HG02763 (cell line): Measurements from ENCODE around the gene SDHAF4.
"Not testable (repeated sequence)": the region's sequence is repeated elsewhere in the genome, so short reads cannot be mapped to it uniquely, and the experiment has no call there.

ENCODE experiments used
- ATAC-seq: cut with Tn5 transposase; IDR thresholded peaks from one replicate; pipeline ENCODE4 v1.9.1; 2021; ENCODE audit warnings: mild to moderate bottlenecking, moderate library complexity; ENCODE audit not compliant: unreplicated experiment

Gene SDHAF4

GRCh38 chr6:70566751-70567382 is at the start of gene SDHAF4:
Gene SDHAF4, plus strand, starts transcription at chr6:70566930. Its CDS starts 11 bp downstream, at chr6:70566941.
- peak; percentile 99 for ATAC-seq

GRCh38 chr6:70518723-70519122 is 48.0 kb upstream of the SDHAF4 start:
- ATAC-seq: no peak

GRCh38 chr6:70520575-70520974 is 46.2 kb upstream of the SDHAF4 start:
- ATAC-seq: no peak

- no peak for ATAC-seq
These were observed 41.9 kb upstream of the SDHAF4 start for GRCh38 chr6:70524721-70525286.

GRCh38 chr6:70527071-70527737 is 39.5 kb upstream of the SDHAF4 start:
- no peak for ATAC-seq

GRCh38 chr6:70530023-70530422 is 36.7 kb upstream of the SDHAF4 start:
- no peak for ATAC-seq

- no peak for ATAC-seq
These were observed 35.6 kb upstream of the SDHAF4 start for GRCh38 chr6:70531133-70531532.

- no peak for ATAC-seq
These were observed 29.5 kb upstream of the SDHAF4 start for GRCh38 chr6:70537266-70537665.

- no peak for ATAC-seq
These were observed 28.4 kb upstream of the SDHAF4 start for GRCh38 chr6:70538376-70538775.

GRCh38 chr6:70547313-70547712 is 19.4 kb upstream of the SDHAF4 start:
- ATAC-seq: no peak

- ATAC-seq: no peak
These were observed 18.8 kb upstream of the SDHAF4 start for GRCh38 chr6:70547905-70548304.

- ATAC-seq: no peak
These were observed 17.4 kb upstream of the SDHAF4 start for GRCh38 chr6:70549327-70549726.

GRCh38 chr6:70551566-70551965 is 15.2 kb upstream of the SDHAF4 start:
- no peak for ATAC-seq

- not testable (repeated sequence) for ATAC-seq
These were observed 14.3 kb upstream of the SDHAF4 start for GRCh38 chr6:70552286-70552940.

- ATAC-seq: no peak
These were observed 13.8 kb upstream of the SDHAF4 start for GRCh38 chr6:70552974-70553373.

- ATAC-seq: no peak
These were observed 8.7 kb upstream of the SDHAF4 start for GRCh38 chr6:70557998-70558397.

- not testable (repeated sequence) for ATAC-seq
These were observed 4.3 kb upstream of the SDHAF4 start for GRCh38 chr6:70562401-70562800.

GRCh38 chr6:70563530-70563929 is 3.2 kb upstream of the SDHAF4 start:
- no peak for ATAC-seq

GRCh38 chr6:70574643-70575042 is 7.9 kb downstream of the SDHAF4 start:
- no peak for ATAC-seq

- no peak for ATAC-seq
These were observed 9.3 kb downstream of the SDHAF4 start for GRCh38 chr6:70575899-70576495.

GRCh38 chr6:70586114-70586513 is 19.4 kb downstream of the SDHAF4 start:
- ATAC-seq: peak; percentile 98
